ENCODE data around the gene C19orf12.

The C19orf12 gene

DNA sequence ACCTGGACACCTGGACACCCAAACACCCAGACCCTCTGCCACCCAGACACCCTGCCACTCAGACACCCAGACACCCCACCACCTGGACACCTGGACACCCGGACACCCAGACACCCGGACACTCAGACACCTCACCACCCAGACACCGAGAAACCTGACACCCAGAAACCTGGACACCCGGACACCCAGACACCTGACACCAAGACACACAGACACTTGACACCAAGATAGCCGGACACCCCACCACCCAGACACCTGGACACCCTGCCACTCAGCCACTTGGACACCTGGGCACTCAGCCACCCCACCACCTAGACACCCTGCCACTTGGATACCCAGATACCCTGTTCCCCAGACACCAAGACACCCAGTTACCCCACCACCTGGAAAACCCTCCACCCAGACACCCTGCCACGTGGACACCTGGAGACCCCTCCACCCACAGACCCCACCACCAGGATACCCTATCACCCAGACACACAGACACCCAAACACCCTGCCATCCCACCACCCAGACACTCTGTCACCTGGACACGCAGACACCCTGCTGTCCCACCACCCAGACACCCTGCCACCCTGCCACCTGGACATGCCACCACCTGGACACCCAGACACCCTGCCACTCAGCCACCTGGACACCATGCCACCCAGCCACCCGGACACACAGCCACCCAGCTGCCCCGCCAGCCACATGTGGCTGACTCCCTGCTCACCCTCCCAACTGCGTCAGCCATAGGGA lies 17.4 kb downstream of the C19orf12 start:
- DNase-seq (ENCODE audit: low spot score), result no peak

DNA sequence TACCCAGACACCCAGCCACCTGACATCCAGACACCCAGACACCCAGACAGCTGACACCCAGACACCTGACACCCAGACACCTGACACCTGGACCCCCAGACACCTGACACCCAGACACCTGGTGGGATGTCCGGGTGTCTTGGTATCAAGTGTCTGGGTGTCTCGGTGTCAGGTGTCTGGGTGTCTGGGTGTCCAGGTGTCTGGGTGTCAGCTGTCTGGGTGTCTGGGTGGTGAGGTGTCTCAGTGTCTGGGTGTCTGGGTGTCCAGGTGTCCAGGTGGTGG lies 18.6 kb downstream of the C19orf12 start:
- DNase-seq (ENCODE audit: low spot score), result no peak

DNA sequence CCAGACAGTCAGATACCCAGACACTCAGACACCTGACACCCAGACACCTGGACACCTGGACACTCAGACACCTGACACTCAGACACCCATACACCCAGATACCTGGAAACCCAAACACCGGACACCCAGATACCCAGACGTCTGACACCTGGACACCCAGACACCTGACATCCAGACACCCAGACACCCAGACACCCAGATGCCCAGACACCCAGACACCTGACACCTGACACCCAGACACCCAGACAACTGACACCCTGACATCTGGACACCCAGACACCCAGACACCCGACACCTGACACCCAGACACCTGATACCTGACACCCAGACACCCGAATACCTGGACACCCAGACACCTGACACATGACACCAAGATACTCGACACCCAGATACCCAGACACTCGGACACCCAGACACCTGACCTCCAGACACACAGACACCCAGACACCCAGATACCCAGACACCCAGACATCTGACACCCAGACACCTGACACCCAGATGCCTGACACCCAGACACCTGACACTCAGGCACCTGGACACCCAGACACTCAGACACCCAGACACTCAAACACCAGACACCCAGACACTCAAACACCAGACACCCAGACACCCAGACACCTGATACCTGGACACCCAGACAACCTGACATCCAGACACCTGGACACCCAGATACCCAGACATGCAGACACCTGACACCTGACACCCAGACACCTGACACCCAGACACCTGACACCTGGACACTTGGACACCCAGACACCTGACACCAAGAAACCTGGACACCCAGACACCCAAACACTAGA lies 19.1 kb downstream of the C19orf12 start:
- no peak for DNase-seq (ENCODE audit: low spot score)

DNA sequence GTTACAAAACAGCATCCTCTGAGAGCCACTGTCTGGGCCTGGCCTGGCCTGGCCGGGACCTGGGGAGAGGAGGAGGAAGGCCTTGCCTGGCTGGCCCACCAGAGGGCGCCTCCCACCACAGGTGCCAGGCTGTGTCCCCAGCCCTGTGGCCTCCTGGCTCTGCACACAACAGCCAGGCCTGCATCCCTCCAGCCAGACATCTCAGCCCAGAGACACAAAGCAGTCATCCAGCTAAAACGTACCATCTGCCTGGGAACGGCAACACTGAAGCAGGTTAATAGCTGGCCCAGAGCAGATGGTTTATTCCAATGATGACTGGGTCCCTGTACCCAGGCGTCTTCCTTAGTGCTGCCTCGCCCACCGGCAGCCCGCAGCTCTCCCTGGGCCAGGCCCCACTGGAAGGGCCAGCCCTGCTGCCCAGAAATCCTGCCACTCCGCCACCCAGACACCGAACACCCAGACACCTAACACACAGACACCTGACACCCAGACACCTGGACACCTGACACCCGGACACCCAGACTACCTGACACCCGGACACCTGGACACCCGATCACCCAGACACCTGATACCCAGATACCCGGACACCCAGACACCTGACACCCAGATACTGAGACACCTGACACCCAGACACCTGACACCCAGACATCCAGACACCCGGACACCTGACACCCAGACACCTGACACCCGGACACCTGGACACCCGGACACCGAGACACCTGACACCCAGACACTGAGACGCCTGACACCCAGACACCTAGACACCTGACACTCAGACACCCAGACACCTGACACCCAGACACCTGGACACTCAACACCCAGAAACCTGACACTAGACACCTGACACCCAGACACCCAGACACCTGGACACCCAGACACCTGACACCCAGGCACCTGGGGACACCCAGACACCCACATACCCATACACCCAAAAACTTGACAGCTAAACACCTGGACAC lies 20.1 kb downstream of the C19orf12 start:
- DNase-seq (ENCODE audit: low spot score), result peak; percentile 81

- no peak for DNase-seq (ENCODE audit: low spot score)
Observed at GRCh38 chr19:29694161-29694560, 20.9 kb downstream of the C19orf12 start.

DNA sequence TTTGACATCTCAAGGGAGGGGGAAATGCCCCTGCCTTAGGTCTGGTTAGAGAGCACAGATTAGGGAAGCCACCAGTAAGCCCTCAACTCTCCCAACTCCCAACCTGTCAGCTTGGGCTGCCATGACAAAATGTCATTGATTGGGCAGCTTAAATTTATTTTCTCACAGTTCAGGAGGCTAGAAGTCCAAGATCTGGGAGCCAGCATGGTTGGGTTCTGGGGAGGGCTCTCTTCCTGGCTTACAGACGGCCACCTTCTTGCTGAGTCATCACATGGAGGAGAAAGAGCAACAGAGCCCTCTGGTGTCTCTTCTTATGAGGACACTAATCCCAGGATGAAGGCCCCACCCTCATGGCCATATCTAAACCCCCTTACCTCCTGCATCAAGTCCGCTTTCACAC lies 24.2 kb downstream of the C19orf12 start:
- DNase-seq (ENCODE audit: low spot score), result no peak

DNA sequence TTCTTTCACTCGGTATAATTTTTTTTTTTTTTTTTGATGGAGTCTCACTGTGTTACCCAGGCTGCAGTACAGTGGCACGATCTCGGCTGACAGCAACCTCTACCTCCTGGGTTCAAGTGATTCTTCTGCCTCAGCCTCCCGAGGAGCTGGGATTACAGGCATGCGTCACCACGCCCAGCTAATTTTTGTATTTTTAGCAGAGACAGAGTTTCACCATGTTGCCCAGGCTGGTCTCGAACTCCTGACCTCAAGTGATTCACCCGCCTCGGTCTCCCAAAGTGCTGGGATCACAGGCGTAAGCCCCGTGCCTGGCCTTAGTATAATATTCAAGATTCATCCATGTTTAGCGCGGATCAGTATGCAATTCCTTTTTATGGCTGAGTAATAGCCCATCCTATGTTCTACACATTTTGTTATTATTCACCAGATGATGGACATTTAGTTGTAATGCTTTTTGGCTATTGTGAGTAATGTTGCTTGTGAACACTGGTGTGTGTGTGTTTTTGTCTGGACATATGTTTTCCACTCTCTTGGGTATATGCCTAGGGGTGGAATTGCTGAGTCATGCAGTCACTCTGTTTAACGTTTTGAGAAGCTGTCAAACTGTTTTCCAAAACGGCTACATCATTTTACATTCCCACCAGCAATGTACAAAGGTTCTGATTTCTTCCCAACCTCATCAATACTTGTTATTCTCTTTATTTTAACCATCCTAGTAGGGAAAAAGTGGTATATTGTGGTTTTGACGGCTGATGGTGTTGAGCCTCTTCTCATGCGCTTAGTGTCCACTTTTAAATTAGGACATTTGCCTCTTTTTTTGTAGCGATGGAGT lies 26.9 kb downstream of the C19orf12 start:
- no peak for DNase-seq (ENCODE audit: low spot score)

DNA sequence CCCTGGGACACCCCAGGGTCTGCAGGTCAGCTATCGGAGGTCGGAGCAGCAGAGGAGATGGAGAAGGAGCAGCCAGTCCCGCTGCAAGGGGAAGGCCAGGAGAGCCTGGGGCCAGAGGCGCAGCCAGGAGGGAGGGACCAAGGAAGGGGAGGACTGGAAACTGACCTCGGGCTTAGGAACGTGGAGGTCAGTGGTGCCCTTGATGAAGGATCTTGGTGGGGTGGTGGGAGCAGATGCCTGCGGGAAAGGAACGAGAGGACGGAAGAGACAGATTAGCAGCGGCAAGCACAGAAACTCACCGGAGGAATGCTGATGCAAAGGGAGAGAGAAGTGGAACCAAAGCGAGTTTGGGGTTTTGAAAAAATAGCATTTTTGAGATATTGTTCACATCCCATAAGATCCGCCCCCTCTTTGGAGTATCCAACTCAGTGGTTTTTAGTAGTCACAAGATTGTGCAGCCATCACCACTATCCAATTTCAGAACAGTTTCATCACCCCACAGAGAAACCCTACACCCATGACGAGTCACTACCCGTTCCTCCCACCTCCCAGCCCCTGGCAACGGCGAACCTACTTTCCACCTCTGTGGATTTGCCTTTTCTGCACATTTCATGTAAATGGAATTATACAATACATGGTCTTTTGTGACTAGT lies 27.7 kb downstream of the C19orf12 start:
- DNase-seq (ENCODE audit: low spot score), result no peak

- no peak for DNase-seq (ENCODE audit: low spot score)
Observed at GRCh38 chr19:29686285-29686805, 28.7 kb downstream of the C19orf12 start.

GRCh38 chr19:29685326-29685725 lies 29.7 kb downstream of the C19orf12 start:
- DNase-seq (ENCODE audit: low spot score), result no peak

- DNase-seq (ENCODE audit: low spot score), result no peak
Observed at GRCh38 chr19:29683009-29683408, 32.1 kb downstream of the C19orf12 start.

DNA sequence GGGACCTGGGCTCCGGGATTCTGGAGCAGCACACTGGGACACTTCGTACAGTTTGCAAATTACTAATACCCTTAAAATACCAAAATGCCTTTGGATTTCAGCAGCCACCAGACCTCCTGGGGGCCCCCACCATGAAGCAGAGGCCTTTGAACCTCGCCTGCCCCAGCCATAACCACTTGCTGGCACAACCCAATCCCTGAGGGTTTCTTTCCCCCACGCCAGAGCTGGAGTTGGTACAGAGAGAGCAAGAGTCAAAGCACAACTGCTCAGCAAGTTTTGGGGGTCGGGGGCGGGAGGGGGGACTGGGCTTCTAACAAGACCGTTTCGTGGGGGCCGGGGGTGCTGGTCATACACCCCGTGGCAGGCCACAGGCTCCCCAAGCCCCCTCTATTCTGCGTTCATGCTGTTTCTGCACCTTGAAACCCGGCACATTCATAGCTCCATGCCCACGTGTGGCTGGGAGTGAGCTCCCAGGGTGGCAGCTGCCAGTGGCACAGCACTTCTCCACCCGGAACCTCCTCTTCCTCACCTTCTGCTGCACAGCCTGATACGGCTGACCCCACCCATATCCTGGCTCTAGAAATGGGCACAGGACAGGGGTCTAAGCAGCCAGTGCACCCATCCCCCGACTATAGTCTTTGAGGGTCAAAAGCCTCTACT lies 32.7 kb downstream of the C19orf12 start:
- DNase-seq (ENCODE audit: low spot score), result no peak

DNA sequence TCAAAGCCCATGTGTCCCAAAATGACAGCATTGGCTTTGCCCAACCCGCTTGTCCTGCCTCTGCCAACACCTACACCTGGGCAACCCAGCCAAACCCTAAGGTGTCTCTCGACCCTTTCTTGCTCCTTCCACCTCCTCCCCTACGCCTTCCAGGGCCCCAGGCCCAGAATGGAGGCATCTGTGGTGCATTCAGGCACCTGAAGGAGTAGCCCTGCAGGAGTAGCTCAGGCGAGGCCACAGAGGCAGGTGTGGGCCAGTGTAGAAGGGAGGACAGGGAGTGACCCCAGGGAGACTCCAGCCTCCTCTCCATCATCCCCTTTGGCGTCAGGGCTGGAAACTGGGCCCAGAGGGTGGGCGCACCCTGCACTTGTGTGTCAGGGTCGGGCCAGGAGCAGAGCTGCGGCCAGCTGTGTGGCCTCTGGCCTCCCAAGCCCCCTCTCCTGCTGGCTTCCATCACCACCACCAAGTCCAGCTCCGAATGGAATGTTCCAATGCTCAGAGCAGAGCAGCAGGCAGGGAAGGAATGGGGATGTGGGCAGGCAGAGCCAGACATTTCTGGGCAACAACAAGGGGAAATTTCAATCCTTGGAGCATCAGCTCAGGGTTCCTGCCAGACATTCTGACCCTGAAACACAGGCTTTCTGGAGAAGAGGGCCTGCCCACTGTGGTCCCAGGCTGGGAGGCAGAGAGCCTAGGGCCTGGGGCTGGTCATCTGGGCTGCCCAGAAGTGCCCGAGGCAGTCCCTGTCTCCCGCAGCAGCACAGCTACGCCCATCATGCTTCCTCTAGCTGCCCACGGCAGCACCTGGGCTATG lies 33.4 kb downstream of the C19orf12 start:
- DNase-seq (ENCODE audit: low spot score), result no peak

- no peak for DNase-seq (ENCODE audit: low spot score)
Observed at GRCh38 chr19:29680937-29681336, 34.1 kb downstream of the C19orf12 start.

DNA sequence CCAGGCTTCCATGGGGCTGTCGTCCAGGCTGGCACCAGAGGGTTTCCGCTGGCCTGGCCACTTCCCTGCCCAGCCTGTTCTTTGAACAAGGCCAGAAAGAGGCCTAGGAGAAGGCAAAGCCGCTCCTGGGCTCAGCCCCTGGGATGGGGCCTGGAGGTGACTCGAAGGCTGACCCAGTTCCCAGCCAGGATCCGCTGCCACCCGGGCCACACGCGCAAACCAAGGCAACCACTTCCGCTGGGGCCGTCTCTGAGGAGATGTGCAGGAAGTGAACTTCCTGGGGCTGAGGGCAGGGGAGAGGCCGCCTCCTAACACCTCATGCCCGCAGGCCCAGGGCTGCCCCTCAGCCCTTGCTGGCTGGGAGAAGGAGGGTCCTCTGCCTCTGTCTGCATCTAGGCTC lies 34.6 kb downstream of the C19orf12 start:
- DNase-seq (ENCODE audit: low spot score), result no peak

DNA sequence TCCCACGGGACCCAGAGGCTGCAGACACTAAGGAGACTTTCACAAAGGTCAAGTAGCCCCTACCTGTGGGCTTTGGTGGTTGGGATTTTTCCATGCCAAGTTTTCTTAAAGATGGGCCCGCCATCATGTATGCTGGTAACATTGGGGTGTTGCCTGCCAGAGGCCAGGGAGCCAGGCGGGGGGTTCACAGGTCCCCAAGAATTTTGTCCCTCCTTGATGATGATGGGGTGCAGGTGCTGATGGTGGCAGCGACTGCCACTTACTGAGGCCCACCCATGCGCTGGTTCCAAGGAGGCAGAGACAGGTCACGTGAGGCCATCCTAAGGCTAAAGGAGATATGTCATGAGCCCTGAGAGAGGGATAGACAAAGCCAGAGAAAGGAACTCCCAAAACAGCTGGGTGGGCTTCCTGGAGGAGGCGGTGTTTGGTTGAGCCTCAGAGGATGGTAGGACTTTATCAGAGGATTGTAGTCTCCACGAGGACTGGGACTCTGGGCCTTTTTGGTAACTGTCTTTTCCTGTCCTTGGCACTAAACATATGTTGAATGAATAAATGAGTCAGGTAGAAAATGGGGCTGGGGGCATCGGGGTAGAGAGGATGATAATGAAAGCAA lies 35.4 kb downstream of the C19orf12 start:
- no peak for DNase-seq (ENCODE audit: low spot score)

DNA sequence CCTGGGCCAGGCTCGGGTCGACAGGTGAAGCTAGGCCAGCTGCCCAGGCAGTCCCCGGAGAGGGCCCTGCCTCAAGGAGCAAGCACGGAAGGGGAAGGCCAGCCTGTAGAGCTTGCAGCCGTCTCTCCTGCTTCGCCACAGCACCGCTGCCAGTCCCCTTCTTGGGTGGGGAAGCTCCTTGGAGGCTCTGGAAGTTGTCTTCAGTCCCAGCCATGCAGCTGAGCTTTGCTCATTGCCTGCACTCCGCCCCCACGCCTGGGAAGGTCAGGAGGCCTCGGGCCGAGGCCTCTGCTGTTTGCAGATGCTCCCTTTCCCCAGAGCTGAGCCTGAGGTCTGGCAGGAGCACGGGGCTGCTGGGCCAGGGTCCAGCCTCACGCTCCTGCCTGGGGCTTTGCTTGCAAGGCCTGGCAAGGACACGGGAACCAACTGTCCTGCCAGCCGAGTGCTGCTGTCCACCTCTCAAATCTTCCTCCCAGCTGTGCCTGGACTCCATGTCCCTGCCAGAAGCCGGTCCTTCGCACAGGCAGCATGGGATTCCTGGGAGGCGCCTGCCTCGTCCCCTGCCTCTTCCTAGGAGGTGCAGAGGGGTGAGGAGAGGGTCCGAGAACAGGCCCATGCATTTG lies 36.5 kb downstream of the C19orf12 start:
- DNase-seq (ENCODE audit: low spot score), result no peak

GRCh38 chr19:29677001-29677817 lies 37.9 kb downstream of the C19orf12 start:
- no peak for DNase-seq (ENCODE audit: low spot score)

Data from HuH-7.5 (cell line).